GM21529 (cell line): ENCODE results near the gene NCOA7.
A peak's percentile ranks its signal among the peaks of the same experiment; 100 is the strongest.

ENCODE experiments used
- ATAC-seq: cut with Tn5 transposase; IDR thresholded peaks from one replicate; pipeline ENCODE4 v1.9.1; 2021; ENCODE audit not compliant: unreplicated experiment

Gene NCOA7

GRCh38 chr6:125810445-125810844 lies 19.7 kb downstream of the NCOA7 start:
- ATAC-seq: no peak

- ATAC-seq: no peak
These were observed 20.5 kb downstream of the NCOA7 start for GRCh38 chr6:125811259-125811658.

DNA sequence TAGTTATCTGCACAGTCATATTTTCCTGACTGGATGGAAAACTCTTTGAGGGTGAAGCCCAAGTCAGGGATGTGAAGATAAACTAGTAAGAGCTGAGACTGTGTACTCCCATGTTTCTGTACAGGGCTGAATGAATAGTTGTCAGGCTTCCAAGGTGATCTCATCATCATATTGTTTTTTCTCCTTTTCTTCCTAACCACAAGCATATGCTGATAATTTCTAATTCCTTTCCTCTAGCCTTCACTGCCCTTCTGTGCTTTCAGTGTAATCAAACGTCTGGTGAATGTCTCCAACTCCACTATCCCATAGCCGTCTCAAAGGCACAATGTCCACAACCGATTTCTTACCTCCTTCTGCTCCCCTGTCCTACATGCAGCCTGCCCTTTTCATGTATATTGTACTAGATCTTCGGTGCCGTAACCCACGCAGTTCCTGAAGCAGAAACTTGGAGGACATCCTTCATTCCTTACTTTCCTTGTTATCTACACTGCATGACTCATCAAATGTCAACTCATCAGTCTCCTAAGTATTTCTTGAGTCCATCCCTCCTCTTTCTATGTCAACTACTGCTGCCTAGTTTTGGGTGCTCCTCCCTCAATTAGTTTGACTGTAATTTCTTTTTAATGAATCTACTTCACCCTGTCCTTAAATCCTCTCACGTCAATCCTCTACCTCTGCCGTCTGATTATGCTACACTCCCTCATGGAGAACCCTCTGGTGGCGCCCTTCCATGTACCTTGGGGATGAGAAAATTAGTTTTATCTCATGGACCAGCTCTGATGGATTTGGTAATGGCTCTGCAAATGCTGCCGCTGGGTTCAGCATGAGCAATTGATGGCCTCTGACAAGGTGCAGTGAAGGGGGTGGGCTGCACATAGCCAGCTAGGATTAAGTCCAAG lies 21.9 kb downstream of the NCOA7 start:
- no peak for ATAC-seq

GRCh38 chr6:125814481-125814880 lies 23.7 kb downstream of the NCOA7 start:
- peak; percentile 38 for ATAC-seq

GRCh38 chr6:125815080-125815910 lies 24.5 kb downstream of the NCOA7 start:
- no peak for ATAC-seq

- no peak for ATAC-seq
These were observed 26.1 kb downstream of the NCOA7 start for GRCh38 chr6:125816828-125817280.

DNA sequence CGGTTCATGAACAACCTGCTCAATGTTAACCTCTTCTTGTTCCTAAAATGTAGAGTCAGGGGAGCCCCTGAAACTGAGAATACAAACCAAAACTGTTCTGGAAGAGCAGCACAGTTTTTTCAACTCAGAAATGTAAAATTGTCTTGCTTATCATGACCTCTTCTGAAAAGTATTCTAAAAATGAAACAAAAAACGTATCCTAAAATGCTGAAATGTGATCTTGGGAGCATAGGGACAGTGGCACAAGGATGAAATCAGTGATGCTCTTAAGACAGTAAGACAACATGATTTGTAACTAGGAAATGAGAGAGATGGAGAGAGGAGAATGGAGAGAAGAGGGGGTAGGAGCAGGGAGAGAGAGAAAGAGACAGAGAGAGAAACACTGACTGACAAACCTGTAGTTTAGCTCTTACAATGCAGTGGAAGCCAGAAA lies 27.5 kb downstream of the NCOA7 start:
- peak; percentile 52 for ATAC-seq

- ATAC-seq: no peak
These were observed 28.1 kb downstream of the NCOA7 start for GRCh38 chr6:125818772-125819260.

- ATAC-seq: no peak
These were observed 29.0 kb downstream of the NCOA7 start for GRCh38 chr6:125819535-125820326.

- ATAC-seq: no peak
These were observed 31.1 kb downstream of the NCOA7 start for GRCh38 chr6:125821825-125822281.

DNA sequence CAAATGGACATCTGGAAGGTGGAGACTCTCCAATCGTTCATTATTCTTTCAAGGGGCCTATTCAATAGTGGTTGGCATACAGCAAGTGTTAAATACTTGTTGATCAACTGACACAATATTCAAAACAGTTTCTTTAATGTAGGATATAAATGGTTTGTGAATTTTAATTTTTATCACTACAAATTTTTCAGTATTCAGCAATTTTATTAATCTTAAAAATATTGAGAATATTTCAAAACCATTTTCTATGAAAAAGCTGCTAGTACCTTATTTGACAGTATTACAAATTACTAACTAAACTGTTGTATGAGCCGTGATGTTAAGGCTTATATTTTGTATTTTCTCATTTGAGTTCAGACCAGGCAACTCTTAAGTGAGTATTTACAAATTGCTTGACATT lies 32.4 kb downstream of the NCOA7 start:
- no peak for ATAC-seq

DNA sequence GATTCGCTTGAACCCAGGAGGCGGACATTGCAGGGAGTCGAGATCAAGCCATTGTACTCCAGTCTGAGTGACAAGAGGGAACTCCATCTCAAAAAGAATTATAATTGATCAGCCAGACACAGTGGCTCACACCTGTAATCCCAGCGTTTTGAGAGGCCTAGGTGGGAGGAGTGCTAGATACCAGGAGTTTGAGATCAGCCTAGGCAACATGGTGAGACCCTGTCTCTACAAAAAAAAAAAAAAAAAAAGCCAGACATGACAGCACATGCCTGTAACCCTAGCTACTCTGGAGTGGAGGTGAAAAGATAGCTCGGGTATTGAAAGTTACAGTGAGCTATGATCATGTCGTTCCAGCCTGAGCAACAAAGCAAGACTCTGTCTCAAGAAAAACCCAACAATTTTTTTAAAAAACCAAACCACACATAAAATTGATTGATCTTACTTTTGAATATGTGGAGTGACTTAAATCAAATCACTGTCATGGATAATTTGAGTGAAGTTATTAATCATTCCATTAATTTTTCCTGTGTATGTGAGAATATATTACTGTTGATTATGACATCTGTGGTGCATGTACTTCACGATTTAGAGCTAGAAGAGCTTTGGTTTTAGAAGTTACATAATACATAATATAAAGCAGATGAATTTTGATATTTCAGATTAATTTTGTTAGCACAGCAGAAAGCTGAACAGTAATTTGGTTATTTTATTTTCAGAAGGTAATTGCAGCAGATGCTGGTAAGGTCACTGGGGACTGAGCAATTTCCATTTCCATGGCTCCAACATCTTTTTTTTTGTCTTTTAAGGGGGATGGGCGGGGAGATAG lies 34.4 kb downstream of the NCOA7 start:
- ATAC-seq: no peak

- no peak for ATAC-seq
These were observed 36.1 kb downstream of the NCOA7 start for GRCh38 chr6:125826695-125827463.

- no peak for ATAC-seq
These were observed 37.1 kb downstream of the NCOA7 start for GRCh38 chr6:125827788-125828320.

- no peak for ATAC-seq
These were observed 37.8 kb downstream of the NCOA7 start for GRCh38 chr6:125828476-125829039.

DNA sequence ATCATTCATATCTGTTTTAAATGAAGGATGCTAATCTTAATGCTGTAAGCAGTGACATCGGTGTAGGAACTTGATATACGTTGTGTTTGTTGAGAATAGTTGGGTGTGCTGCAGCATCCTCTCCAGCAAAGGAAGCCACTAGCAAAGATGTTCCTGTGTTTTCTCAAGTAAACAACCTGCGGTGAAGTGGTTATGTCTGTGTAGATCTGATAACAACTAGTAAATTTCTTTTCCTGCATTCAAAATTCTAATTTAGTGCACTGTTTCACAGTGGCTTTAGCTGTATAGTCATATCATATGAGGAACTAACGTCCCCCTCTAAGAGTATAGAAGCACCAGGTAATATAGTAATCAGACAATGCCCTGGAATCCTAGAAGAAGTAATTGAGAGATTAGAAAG lies 38.7 kb downstream of the NCOA7 start:
- ATAC-seq: no peak

DNA sequence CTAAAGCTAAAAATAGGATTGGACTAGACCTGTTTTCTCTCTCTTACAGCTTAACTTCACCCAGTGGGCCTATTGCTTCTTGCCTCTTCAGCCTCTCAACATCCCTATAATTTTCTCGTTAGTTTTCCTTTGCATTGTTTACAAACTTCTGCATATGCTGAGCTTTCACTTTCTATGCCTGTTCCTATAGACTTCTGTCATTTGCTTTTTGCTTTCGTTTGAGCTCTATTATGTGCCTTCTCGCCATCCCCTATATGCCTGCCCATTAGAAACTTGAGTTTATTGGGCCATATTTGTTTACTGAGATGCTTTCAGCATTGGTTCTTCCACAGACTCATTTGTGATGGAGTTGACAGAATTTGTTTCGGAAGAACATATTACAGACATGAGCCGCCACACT lies 40.9 kb downstream of the NCOA7 start:
- ATAC-seq: no peak

DNA sequence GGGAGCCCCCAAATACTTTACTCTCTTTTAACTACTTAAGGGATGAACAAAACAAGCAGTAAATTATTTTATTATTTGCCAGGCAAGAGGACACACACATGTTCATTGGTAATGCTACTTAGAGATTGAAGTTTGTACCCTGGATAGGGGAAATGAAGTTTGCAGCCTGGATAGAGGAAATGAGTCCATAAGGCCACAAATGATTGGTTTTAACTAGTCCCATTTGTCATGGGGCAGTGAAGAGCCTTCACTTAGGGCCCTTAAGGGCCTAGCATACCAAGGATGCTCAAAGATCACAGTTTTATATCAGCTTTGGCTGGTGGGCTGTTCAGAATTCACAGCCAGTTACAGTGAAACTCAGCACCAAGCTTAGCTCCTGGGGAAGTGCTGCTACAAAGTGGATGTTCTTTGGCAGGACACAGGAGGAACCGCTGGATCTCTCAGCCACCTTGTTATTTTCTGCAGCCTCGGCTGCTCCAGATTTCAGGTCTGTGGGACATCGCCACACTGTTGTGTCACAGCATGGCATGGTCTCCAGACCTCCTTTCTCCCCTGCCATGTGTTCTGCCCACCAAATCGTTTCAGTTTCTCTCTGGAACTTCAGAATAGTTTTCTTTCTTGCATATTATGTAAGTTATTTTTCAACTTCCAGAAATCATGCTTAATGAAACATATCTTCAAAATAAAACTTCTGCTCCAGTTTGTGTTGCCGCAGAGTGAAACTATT lies 41.8 kb downstream of the NCOA7 start:
- ATAC-seq: no peak
